H54 (cell line): Measurements from ENCODE around the gene MFSD6L.

ENCODE experiments used
- DNase-seq: peaks from one replicate; pipeline ENCODE4 v3.0.0; 2011; ENCODE audit warnings: low spot score, mixed read lengths; ENCODE audit not compliant: insufficient read length
- FAIRE-seq: peaks from 3 replicates; lab custom pipeline; 2011; peaks lifted over from hg19 to GRCh38; lab: Jason Lieb, UNC
- POLR2A ChIP-seq: IDR thresholded peaks from 2 replicates; pipeline ENCODE4 v1.6.1; 2011; ENCODE audit warnings: low read depth, mild to moderate bottlenecking, low read length

The MFSD6L gene

DNA sequence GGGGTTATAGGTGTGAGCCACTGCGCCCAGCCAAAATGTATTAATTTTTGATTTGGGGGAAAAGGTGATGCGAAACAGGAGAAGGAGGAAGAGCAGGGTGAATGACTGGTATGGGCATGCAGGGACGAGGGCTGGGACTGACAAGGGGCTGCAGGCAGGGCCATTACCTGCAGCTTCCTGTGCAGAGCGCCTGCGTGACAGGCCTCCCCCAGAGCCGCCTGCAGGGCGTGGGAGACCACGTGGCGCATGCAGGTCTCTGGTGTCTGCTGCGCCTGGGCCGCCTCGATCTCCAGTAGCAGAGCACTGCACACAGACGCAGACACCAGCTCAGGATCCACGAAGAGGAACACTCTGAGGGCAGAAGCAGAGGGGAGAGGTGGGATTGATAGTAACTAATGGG, 35.9 kb upstream of the MFSD6L start:
- no peak for FAIRE-seq
- no peak for TF ChIP-seq POLR2A
- DNase-seq: no peak

GRCh38 chr17:8832711-8833352, 33.7 kb upstream of the MFSD6L start:
- no peak for FAIRE-seq
- no peak for DNase-seq

DNA sequence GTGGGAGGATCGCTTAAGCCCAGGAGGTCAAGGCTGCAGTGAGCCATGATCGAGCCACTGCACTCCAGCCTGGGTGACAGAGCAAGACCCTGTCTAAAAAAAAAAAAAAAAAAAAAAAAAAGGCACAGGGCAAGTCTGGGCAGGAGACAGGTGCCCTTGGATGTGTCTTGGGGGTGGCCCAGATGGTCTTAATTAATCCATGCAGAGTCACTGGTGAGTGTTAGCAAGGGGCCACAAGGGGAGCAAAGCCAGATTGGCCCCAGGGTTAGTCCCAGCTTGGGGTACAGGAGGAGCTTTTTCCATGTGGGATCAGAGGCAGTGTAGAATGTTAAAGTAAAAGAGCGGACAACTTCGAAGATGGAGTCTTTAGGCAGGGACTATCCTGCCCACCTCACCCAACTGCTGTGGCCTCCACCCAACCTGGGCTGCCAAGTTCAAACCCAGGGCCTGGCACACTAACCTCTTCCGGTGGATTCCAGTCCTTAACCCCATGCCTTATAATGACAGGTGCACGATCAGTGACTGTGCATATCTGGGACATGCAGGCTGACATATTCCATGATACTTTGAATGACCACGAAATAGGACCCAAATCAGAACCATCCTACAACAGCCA, 32.2 kb upstream of the MFSD6L start:
- TF ChIP-seq POLR2A: no peak
- FAIRE-seq: no peak

More at GRCh38 chr17:8832711-8833352, 33.7 kb upstream of the MFSD6L start:
- no peak for TF ChIP-seq POLR2A

GRCh38 chr17:8830141-8830540, 31.0 kb upstream of the MFSD6L start:
- DNase-seq (no peak), FAIRE-seq (no peak)
- no peak for TF ChIP-seq POLR2A

More for the DNA sequence above, 32.2 kb upstream of the MFSD6L start:
- no peak for DNase-seq

DNA sequence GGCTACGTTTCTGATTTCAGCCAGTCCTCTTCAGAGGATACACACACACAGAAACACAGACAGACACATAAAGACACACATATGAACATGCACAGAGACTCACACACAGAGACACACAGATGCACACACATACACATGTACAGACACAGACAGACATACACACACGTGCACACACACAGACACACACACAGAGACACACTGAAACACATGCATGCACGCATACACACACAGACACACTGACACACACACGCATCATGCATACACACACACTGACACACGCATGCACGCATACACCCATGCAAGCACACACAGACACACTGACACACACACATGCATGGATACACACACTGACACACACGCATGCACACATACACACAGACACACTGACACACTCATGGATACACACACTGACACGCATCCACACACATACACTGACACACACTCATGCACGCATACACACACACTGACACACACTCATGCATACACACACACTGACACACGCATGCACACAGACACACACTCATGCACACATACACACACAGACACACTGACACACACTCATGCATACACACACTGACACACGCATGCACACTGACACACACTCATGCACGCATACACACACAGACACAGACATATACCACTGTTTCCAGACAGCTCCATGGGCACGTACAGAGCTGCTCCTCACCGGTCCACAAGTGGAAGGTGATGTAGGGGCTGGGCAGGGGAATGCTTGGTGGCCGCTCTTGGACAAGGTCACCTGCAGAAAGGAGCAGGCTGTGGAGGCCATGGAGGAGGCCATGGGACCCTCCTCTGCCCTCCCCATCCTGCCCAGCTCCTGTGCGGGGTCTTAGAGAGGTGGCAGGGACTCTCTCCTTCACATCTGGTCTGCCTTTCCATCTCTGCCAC, 30.1 kb upstream of the MFSD6L start:
- no peak for TF ChIP-seq POLR2A
- FAIRE-seq (no peak), DNase-seq (no peak)

DNA sequence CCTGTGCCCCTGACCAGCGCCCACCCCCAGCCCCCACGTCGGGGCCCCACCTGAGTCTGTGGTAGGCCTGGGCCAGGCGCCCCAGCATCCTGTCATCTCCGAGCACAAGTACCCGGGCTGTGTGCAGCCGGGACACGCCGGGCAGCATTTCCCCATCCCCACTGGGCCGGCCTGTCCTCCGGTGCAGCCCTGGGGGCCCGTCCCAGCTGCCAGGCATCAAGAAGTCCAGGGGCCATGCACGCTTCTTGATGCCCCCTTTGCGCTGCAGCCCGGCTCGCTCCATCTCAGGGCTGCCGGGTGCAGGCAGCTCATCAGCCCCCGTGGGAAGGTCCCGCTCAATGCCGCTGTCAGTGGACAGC, 29.3 kb upstream of the MFSD6L start:
- DNase-seq (no peak), FAIRE-seq (no peak)
- no peak for TF ChIP-seq POLR2A

DNA sequence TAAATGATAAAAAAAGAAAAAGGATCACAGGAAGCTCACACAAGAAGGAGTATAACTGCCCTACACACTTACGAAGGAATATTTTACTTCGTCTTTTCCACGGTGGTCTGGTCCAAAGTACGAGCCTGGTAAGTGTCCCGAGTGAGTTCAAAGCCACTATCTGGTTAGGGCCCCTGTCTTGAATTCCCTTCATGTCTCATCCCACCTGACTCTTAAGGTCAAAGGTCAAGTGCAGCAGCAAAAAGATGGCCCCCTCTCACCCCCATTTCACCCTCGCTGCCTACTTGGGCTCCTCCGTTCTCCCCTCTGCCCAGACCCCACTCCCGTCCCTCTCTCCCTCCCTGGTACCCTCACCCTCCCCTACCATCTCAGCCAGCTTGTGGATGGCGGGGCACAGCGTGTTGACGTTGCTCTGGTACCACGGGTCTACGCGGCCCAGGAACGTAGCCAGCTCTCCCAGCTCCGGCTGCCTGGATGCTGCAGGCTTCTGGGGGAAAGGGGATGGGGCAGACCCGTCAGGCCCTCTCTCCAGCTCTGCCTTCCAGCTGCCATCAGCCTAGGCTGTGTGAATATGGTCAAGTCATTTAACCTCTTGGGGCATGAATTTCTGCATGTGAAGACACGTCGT, 27.8 kb upstream of the MFSD6L start:
- DNase-seq (no peak), FAIRE-seq (no peak)
- no peak for TF ChIP-seq POLR2A

DNA sequence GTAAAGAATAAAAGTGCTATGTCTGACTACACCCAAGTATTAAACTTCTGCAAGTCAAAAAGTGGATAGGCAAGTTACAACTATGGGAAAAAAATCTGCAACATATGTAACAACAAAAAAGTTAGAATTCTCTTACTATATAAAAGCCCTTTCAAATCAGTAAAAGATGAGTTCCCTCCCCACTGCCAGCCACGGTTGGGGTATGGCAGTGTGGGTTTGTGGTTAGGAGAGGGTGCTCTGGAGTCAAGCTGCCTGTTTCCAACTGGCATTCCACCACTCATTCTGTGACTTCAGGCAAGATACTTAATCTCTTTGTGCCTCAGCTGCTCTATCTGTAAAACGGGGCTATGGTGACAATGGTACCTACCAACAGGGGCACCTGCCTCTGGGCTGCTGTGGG, 26.6 kb upstream of the MFSD6L start:
- DNase-seq: no peak
- TF ChIP-seq POLR2A: no peak
- no peak for FAIRE-seq

DNA sequence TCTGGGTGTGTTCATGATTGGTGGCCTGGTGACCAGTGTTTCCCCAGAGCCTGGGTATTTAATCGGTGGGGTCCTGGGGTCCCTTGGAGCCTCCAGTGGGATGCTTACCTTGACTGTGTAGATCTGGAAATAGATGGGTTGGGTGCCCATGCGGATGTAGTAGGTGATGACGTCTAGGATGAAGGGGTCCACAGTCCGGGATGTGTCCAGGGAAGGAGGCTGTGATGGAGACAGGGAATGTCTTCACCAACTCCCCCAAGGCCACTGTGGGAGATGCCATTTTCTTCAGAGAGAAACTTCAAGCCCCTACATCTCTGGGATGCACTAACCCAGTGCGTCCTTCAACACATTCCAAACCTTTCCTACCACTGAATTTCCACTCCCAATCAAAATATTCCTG, 24.1 kb upstream of the MFSD6L start:
- no peak for FAIRE-seq
- no peak for DNase-seq
- TF ChIP-seq POLR2A: no peak

DNA sequence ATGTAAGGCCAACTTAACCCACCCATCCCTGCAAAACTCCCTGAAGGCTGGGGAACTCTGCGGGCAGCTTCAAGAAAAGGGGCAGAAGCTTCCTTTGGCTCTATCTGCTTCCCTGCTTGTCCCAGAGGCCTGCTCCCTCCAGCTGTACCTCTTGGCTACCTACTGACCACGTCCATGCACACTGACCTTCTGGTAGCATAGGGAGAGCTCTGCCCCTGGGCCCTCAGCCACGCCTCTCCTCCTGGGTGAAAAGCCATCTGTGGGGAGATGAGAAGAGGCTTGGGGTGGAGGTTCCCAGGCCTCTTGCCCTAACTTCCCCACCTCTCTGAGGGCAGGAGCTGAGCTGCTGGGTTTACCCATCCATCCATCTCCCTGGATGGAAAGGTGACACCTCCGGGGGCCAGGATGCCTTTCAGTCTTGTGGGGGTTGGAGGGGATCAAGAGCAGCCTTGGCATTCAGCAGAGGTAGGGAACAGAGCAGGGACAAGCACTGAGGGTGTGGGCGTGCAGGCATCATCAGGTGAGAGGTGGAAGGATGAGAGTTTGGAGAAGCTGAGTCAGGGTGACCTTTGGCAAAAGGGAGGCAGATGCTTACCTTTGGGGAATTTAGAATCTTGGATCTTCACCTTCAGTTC, 23.4 kb upstream of the MFSD6L start:
- TF ChIP-seq POLR2A: no peak
- FAIRE-seq: no peak

GRCh38 chr17:8821446-8822105, 22.4 kb upstream of the MFSD6L start:
- no peak for TF ChIP-seq POLR2A
- no peak for FAIRE-seq
- no peak for DNase-seq

More for the DNA sequence above, 23.4 kb upstream of the MFSD6L start:
- DNase-seq: no peak

DNA sequence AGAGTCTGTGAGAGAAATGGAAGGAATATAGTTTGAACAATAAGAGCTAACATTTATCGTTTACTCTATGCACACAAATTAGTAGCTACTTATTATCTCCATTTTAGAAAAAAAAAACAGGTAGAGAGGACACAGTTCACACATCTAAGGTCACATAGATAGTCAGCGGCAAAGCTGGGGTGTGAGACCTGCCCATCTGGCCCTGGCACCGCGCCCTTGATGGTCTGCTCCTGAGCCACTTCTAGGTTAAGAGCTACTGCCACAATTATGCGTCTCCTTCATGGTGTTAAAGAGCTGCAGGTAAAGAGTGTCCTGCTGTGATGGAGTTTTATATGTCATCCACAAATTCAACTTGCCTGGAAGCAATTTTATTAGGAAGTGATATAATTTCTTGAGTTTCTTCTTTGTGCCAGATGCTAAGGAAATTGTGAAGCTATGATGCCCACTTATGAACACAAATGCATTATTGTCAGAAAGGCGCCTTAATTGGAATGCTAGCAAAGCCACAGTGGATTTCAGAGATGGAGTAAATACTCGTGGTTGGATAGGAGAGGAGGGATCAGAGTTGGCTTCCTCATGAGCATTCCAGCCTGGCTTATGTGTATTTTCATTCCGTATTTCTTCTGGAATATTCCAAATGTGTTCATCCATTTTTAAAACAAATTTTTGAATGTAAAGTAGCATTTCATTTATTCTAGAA, 21.3 kb upstream of the MFSD6L start:
- DNase-seq (no peak), FAIRE-seq (no peak)
- TF ChIP-seq POLR2A: no peak
